Mucosa of gallbladder (tissue), 1 donor: Measurements from ENCODE around the gene CAGE1. TPM values are rescaled to one million over a fixed set of nuclear protein-coding genes. Genes with fewer than 3 reads are reported as not detected.

ENCODE experiments used
- DNase-seq: peaks from one replicate; pipeline ENCODE4 v3.0.0-alpha.2; 2020; ENCODE audit warnings: low spot score
- total RNA-seq: library from RNA; stranded (reverse); gene quantifications from one replicate; pipeline ENCODE4 v1.2.1, GENCODE V29; 2021
- donor health status: DM: no; HTN: no; CAD: no.

The CAGE1 gene
- total RNA-seq, 1 donor from 2014 or later: not detected

- DNase-seq: no peak
These were observed 77.5 kb downstream of the CAGE1 start for GRCh38 chr6:7311917-7312615.

- DNase-seq: no peak
These were observed 78.4 kb downstream of the CAGE1 start for GRCh38 chr6:7311176-7311575.

GRCh38 chr6:7309050-7309449 is 80.5 kb downstream of the CAGE1 start:
- DNase-seq: no peak

- no peak for DNase-seq
These were observed 82.0 kb downstream of the CAGE1 start for GRCh38 chr6:7307533-7307932.

- no peak for DNase-seq
These were observed 84.7 kb downstream of the CAGE1 start for GRCh38 chr6:7304821-7305220.

- no peak for DNase-seq
These were observed 87.8 kb downstream of the CAGE1 start for GRCh38 chr6:7301702-7302101.

- no peak for DNase-seq
These were observed 88.6 kb downstream of the CAGE1 start for GRCh38 chr6:7300926-7301325.

GRCh38 chr6:7298113-7298512 is 91.4 kb downstream of the CAGE1 start:
- DNase-seq: no peak

GRCh38 chr6:7296602-7297001 is 92.9 kb downstream of the CAGE1 start:
- no peak for DNase-seq

GRCh38 chr6:7295916-7296315 is 93.6 kb downstream of the CAGE1 start:
- DNase-seq: no peak

- DNase-seq: no peak
These were observed 96.8 kb downstream of the CAGE1 start for GRCh38 chr6:7292596-7293255.

- no peak for DNase-seq
These were observed 99.5 kb downstream of the CAGE1 start for GRCh38 chr6:7290079-7290478.

GRCh38 chr6:7285416-7285815 is 104.1 kb downstream of the CAGE1 start:
- DNase-seq: no peak

- no peak for DNase-seq
These were observed 105.9 kb downstream of the CAGE1 start for GRCh38 chr6:7283676-7284075.

GRCh38 chr6:7282097-7282906 is 107.2 kb downstream of the CAGE1 start:
- DNase-seq: no peak

Other genes starting within 250 kb of the CAGE1 start
- 130 TPM for gene SSR1, start 76.5 kb downstream of the CAGE1 start, total RNA-seq
- 12.9 TPM for gene RIOK1, start 66 bp upstream of the CAGE1 start, total RNA-seq
- gene DSP, start 151.9 kb upstream of the CAGE1 start, total RNA-seq: 79.1 TPM
- 14.4 TPM for gene SNRNP48, start 200.5 kb upstream of the CAGE1 start, total RNA-seq